DMS53 treated with DMSO at 0.1 percent for 48 hours (cell line): Measurements from ENCODE around the gene MTX1.

Source experiments
- DNase-seq: peaks from one replicate; lab custom pipeline; 2025; ENCODE audit not compliant: unreplicated experiment; lab: John Stamatoyannopoulos, UW

The MTX1 gene

GRCh38 chr1:155255243-155256007 is 46.9 kb downstream of the MTX1 start, which contains the start of gene ENTREP3:
Gene ENTREP3, minus strand, starts transcription at chr1:155255483. Its CDS starts 606 bp downstream, at chr1:155254877.
- peak; percentile 73 for DNase-seq

- no peak for DNase-seq
These were observed 47.8 kb downstream of the MTX1 start for GRCh38 chr1:155256058-155256852.

- DNase-seq: no peak
These were observed 51.8 kb downstream of the MTX1 start for GRCh38 chr1:155260276-155260675.

GRCh38 chr1:155261493-155261851 is 53.0 kb downstream of the MTX1 start:
- DNase-seq: no peak

- peak; percentile 96 for DNase-seq
These were observed 53.6 kb downstream of the MTX1 start, which contains the start of gene SCAMP3 for GRCh38 chr1:155261852-155262673. Gene SCAMP3, minus strand, starts transcription at chr1:155262360. Its CDS starts 209 bp downstream, at chr1:155262151.

- no peak for DNase-seq
These were observed 54.6 kb downstream of the MTX1 start for GRCh38 chr1:155263067-155263466.
